Glutamatergic neuron (in vitro differentiated cells): ENCODE results near the gene S100A2. TPM values are rescaled to one million over a fixed set of nuclear protein-coding genes. Genes with fewer than 3 reads are reported as not detected.

Experiments
- DNase-seq: peaks from one replicate; pipeline ENCODE4 v3.0.0; 2022
- H3K27ac Mint-ChIP-seq: one replicate; pipeline ENCODE4 v1.8.0; 2020; ENCODE audit warnings: mild to moderate bottlenecking, mixed read lengths, inconsistent platforms; ENCODE audit not compliant: unreplicated experiment
- H3K27me3 Mint-ChIP-seq: one replicate; pipeline ENCODE4 v1.8.0; 2020; ENCODE audit warnings: mild to moderate bottlenecking, moderate library complexity, mixed read lengths, inconsistent platforms; ENCODE audit not compliant: unreplicated experiment
- H3K36me3 Mint-ChIP-seq: one replicate; pipeline ENCODE4 v1.8.0; 2020; ENCODE audit warnings: mild to moderate bottlenecking, mixed read lengths, inconsistent platforms; ENCODE audit not compliant: unreplicated experiment
- H3K4me1 Mint-ChIP-seq: one replicate; pipeline ENCODE4 v1.8.0; 2020; ENCODE audit warnings: mild to moderate bottlenecking, low read depth, mixed read lengths, inconsistent platforms; ENCODE audit not compliant: unreplicated experiment
- H3K4me3 Mint-ChIP-seq: one replicate; pipeline ENCODE4 v1.8.0; 2020; ENCODE audit warnings: mild to moderate bottlenecking, mixed read lengths, inconsistent platforms; ENCODE audit not compliant: unreplicated experiment
- H3K9me3 Mint-ChIP-seq: one replicate; pipeline ENCODE4 v1.8.0; 2020; ENCODE audit warnings: mild to moderate bottlenecking, moderate library complexity, mixed read lengths, inconsistent platforms; ENCODE audit not compliant: unreplicated experiment
- total RNA-seq: library from RNA; stranded (reverse); fragmentation: NEBNext Ultra II Directional; extraction: Animal tissue kit (Norgen Biotek cat#: 25700); gene quantifications from one replicate; pipeline ENCODE4 v1.2.1, GENCODE V29; 2021; ENCODE audit not compliant: unreplicated experiment
- TF ChIP-seq, protein P1 (sequence below): fragments of 200-600 bp; sonication (generic); IDR thresholded peaks from one replicate; pipeline ENCODE4 v1.5.0; 2021; ENCODE audit not compliant: partially characterized antibody, unreplicated experiment

S100A2 gene
- total RNA-seq, 1 donor from 2014 or later: 1.1 TPM

- H3K36me3 Mint-ChIP-seq: no peaks in the 10 kb centered on the region
- peaks cover 2% of the 10 kb centered on the region for H3K9me3 Mint-ChIP-seq
- DNase-seq: no peak
- H3K4me1 Mint-ChIP-seq: peaks cover 3% of the 10 kb centered on the region
- TF ChIP-seq, protein P1, sequence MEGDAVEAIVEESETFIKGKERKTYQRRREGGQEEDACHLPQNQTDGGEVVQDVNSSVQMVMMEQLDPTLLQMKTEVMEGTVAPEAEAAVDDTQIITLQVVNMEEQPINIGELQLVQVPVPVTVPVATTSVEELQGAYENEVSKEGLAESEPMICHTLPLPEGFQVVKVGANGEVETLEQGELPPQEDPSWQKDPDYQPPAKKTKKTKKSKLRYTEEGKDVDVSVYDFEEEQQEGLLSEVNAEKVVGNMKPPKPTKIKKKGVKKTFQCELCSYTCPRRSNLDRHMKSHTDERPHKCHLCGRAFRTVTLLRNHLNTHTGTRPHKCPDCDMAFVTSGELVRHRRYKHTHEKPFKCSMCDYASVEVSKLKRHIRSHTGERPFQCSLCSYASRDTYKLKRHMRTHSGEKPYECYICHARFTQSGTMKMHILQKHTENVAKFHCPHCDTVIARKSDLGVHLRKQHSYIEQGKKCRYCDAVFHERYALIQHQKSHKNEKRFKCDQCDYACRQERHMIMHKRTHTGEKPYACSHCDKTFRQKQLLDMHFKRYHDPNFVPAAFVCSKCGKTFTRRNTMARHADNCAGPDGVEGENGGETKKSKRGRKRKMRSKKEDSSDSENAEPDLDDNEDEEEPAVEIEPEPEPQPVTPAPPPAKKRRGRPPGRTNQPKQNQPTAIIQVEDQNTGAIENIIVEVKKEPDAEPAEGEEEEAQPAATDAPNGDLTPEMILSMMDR: no peak
- H3K4me3 Mint-ChIP-seq: no peak overlapping the region
- no peak overlapping the region for H3K27ac Mint-ChIP-seq
- H3K27me3 Mint-ChIP-seq: peaks cover 8% of the 10 kb centered on the region
Observed at GRCh38 chr1:153513023-153513422, 52.6 kb downstream of the S100A2 start.

Other genes with a start within 250 kb of the S100A2 start
- not detected for gene PGLYRP4, start 217.0 kb downstream of the S100A2 start, total RNA-seq
- not detected for gene S100A9, start 208.0 kb downstream of the S100A2 start, total RNA-seq
- gene S100A12, start 190.2 kb downstream of the S100A2 start, total RNA-seq: not detected
- not detected for gene S100A8, start 174.8 kb downstream of the S100A2 start, total RNA-seq
- not detected for gene S100A7A, start 149.3 kb downstream of the S100A2 start, total RNA-seq
- gene S100A7, start 105.2 kb downstream of the S100A2 start, total RNA-seq: not detected
- 41.9 TPM for gene S100A6, start 29.9 kb downstream of the S100A2 start, total RNA-seq
- gene S100A5, start 24.9 kb downstream of the S100A2 start, total RNA-seq: not detected
- gene S100A4, start 20.0 kb downstream of the S100A2 start, total RNA-seq: 4.7 TPM
- gene S100A3, start 16.6 kb downstream of the S100A2 start, total RNA-seq: not detected
- 1.1 TPM for gene S100A16, start 47.3 kb upstream of the S100A2 start, total RNA-seq
- not detected for gene S100A14, start 50.5 kb upstream of the S100A2 start, total RNA-seq
- gene S100A13, start 61.7 kb upstream of the S100A2 start, total RNA-seq: 92.8 TPM
- gene S100A1, start 62.6 kb upstream of the S100A2 start, total RNA-seq: 35.4 TPM
- gene CHTOP, start 68.2 kb upstream of the S100A2 start, total RNA-seq: 84.7 TPM
- 30.8 TPM for gene SNAPIN, start 92.9 kb upstream of the S100A2 start, total RNA-seq
- gene ILF2, start 105.1 kb upstream of the S100A2 start, total RNA-seq: 221 TPM
- not detected for gene NPR1, start 112.8 kb upstream of the S100A2 start, total RNA-seq
- 56.7 TPM for gene INTS3, start 162.2 kb upstream of the S100A2 start, total RNA-seq
- gene SLC27A3, start 209.6 kb upstream of the S100A2 start, total RNA-seq: 10.8 TPM